Activated T-cell treated with anti-CD3 and anti-CD28 coated beads, Interleukin-2, amount 50 U/mL, for 72 hours (primary cell): ENCODE results near the gene CD40LG. TPM values are rescaled to one million over a fixed set of nuclear protein-coding genes. Genes with fewer than 3 reads are reported as not detected.

ENCODE experiments used
- ATAC-seq, 2 donors: fragments of 150-1000 bp; cut with Tn5 transposase; replicated peaks in 1 of 2; 2 replicates each; pipeline ENCODE4 v1.10.0; 2021; ENCODE audit warnings: moderate library complexity in 2 of 2, mild to moderate bottlenecking in 1 of 2
- DNase-seq, 2 donors: peaks; one replicate each; pipeline ENCODE4 v3.0.0; 2021 to 2022; ENCODE audit warnings: mixed read lengths in 1 of 2
- H3K27ac Mint-ChIP-seq: one replicate; pipeline ENCODE4 v1.8.0; 2022; ENCODE audit warnings: mild to moderate bottlenecking, moderate library complexity, mixed read lengths
- H3K27me3 Mint-ChIP-seq: one replicate; pipeline ENCODE4 v1.8.0; 2022; ENCODE audit warnings: low read depth, mixed read lengths
- H3K36me3 Mint-ChIP-seq, 2 donors: one replicate each; pipeline ENCODE4 v1.8.0; 2022; ENCODE audit warnings: mixed read lengths in 2 of 2, mild to moderate bottlenecking in 1 of 2; ENCODE audit not compliant: insufficient read depth in 2 of 2
- H3K4me1 Mint-ChIP-seq: one replicate; pipeline ENCODE4 v1.8.0; 2022; ENCODE audit warnings: low read depth, mixed read lengths
- H3K4me3 Mint-ChIP-seq, 2 donors: one replicate each; pipeline ENCODE4 v1.8.0; 2022; ENCODE audit warnings: mild to moderate bottlenecking in 2 of 2, mixed read lengths in 2 of 2, moderate library complexity in 2 of 2
- H3K9me3 Mint-ChIP-seq, 2 donors: one replicate each; pipeline ENCODE4 v1.8.0; 2022; ENCODE audit warnings: mixed read lengths in 2 of 2
- total RNA-seq, 2 donors: library from RNA; stranded (reverse); gene quantifications; one replicate each; pipeline ENCODE4 v1.2.3, GENCODE V29; 2022

The CD40LG gene
- total RNA-seq, 2 donors from 2014 or later, result 26.5 to 36.1 TPM

DNA sequence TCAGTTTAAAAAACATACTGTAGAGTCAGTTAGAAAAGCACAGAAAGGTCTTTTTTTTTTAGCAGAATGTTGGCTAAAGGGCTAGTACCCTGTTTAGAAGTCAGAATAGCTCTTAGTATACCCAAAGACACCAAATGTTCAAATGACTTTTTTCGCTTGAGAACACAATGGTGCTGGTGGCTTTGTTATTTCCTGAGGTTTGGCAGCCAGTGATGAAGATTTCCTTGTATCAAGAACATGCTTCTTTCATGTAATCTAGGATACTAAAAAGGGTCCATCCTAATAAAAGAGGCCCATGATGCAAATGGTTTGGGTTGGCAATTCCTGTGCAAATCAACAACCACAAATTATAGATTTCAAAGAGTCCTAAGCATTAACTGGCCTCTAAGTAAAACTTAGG is 21.1 kb upstream of the CD40LG start:
- Mint-ChIP-seq H3K27me3 (peaks cover 8% of the 10 kb centered on the region), H3K27ac (peak overlapping the region; percentile 94), H3K4me3 (peak overlapping the region; percentile 19 to 81), H3K9me3 (peaks cover 2 to 3% of the 10 kb centered on the region in 2 donors), H3K4me1 (peaks cover 92% of the 10 kb centered on the region), H3K36me3 (peaks cover 0 to 2% of the 10 kb centered on the region in 2 donors)
- ATAC-seq, result peak in 1 of 2 donors; percentile 27
- no peak for DNase-seq

DNA sequence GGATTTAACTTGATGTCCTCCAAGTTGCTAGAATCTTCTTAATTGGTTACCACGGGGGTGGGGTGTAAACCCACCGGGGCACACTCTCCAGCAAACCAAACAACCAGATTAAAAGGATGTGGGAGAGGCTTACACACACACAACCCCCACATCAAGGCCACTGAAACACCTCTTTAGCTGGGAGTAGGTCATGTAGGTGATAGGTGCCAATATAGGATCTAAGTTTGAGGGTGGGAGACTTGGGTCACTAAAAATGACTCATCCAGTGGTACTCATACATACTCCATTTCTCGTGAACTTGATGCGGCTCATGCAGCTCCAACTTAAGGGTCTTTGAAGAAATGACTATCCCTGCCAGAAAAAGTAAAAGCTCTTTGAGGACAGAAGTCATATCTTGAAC is 20.5 kb upstream of the CD40LG start:
- H3K9me3 Mint-ChIP-seq, result peaks cover 2 to 3% of the 10 kb centered on the region in 2 donors
- H3K27ac Mint-ChIP-seq, result peak overlapping the region; percentile 94
- H3K36me3 Mint-ChIP-seq, result peaks cover 0 to 2% of the 10 kb centered on the region in 2 donors
- peak; percentile 33 to 59 for DNase-seq
- H3K27me3 Mint-ChIP-seq, result peaks cover 10% of the 10 kb centered on the region
- H3K4me3 Mint-ChIP-seq, result peak overlapping the region; percentile 28 to 81
- ATAC-seq, result peak; percentile 84 to 86
- H3K4me1 Mint-ChIP-seq, result peaks cover 94% of the 10 kb centered on the region

DNA sequence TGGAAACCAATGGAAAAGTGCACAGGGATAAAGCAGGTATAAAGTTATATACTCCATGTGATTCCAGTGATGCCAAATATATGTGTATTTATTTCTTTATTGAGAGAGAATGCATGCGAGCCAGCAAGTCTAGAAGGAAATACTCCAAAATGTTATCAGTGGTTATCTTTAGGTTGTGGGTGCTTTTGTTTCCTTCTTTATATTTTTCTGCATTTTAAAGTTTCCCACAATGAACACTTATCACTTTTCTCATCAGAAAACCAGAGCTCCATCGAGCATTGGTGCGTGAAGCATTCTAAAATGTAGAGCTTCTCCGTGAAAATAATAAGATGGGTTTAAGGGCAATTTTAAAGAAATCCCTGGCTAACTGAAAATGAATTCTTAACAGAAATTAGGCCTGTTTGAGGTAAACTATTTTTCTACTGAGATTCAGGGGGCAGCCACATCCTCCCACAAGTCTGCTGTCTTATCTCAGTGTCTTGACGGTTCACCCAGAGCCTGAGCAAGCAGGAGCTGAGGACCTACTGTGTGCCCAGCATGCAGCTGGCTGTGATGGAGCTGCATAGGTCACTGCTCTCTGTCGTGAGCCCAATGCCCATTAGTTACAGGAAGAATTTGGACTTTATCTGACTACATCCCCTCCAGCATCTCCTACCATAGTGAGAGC is 18.7 kb upstream of the CD40LG start:
- no peak for ATAC-seq
- DNase-seq, result no peak
- Mint-ChIP-seq H3K9me3 (peaks cover 2 to 3% of the 10 kb centered on the region in 2 donors), H3K36me3 (peaks cover 0 to 2% of the 10 kb centered on the region in 2 donors), H3K4me3 (peak overlapping the region; percentile 49 to 55), H3K27ac (peak overlapping the region; percentile 69), H3K4me1 (peaks cover 90% of the 10 kb centered on the region), H3K27me3 (peaks cover 22% of the 10 kb centered on the region)

DNA sequence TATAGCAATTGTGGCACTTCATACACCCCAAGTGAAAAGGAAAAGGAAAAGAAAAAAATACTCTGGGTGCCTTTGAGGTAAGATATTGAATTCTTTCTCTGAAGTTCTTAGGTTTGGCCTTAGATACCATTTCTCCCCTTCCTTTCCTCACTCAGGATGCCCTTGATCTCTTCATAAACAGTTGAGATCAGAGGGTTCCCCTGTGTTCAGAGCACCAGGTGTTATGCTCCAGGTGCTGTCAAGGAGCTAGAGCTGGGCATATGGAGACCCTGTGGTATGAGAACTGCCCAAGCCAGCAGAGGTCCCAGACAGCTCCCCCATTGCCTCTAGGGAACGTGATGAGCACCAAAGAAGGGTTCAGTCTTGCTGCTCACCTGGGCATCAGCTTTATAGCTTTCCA is 17.1 kb upstream of the CD40LG start:
- H3K9me3 Mint-ChIP-seq, result no peaks in the 10 kb centered on the region
- H3K36me3 Mint-ChIP-seq, result no peaks in the 10 kb centered on the region
- ATAC-seq (no peak), DNase-seq (no peak)
- no peak overlapping the region for H3K27ac Mint-ChIP-seq
- H3K4me1 Mint-ChIP-seq, result peaks cover 90% of the 10 kb centered on the region
- peak overlapping the region; percentile 28 to 58 for H3K4me3 Mint-ChIP-seq
- H3K27me3 Mint-ChIP-seq, result peaks cover 22% of the 10 kb centered on the region

DNA sequence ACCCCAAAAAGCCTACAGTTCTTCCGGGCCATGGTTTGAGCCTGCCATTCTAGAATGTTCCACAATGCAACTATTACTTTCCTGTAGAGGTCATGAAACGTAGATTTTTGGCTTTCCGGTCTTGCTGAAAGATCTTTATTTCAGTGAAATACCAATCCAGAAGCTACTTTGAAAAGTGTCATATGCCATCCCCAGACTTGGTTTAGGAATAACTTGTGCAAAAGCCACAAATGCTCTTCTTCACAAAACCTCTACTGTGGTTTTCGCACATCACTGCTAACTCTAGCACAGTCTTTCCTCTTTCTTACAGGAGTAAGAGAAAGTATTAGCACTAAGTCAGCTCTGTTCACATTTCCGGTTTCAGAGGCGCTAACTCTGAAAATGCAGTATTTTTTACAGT is 12.7 kb upstream of the CD40LG start:
- Mint-ChIP-seq H3K36me3 (peaks cover 0 to 3% of the 10 kb centered on the region in 2 donors), H3K27me3 (peaks cover 22% of the 10 kb centered on the region), H3K4me1 (peaks cover 81% of the 10 kb centered on the region), H3K9me3 (no peaks in the 10 kb centered on the region), H3K27ac (peak overlapping the region; percentile 67), H3K4me3 (peak overlapping the region; percentile 70 to 85)
- peak; percentile 64 to 80 for ATAC-seq
- no peak for DNase-seq

DNA sequence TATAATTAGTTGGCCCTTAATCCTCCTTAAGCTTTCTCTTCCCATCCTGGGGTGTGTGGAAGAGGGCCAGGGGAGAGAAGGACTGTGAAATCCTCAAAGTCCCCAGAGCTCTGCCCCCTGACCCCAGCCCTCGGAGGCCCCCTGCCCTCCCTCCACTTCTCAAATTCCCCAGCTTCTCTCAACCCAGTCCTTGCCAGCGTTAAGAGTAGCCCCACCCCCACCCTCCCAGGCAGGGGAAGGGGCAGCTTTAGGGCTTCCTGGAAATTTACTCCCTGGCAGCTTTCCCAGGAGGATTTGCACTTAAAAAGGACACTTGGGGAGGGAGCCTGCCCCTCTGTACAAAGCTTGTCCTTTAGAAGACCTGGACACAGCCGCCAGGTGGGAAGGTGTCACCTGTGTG is 11.8 kb upstream of the CD40LG start:
- Mint-ChIP-seq H3K4me3 (peak overlapping the region; percentile 70 to 85), H3K27ac (no peak overlapping the region), H3K36me3 (peaks cover 0 to 3% of the 10 kb centered on the region in 2 donors), H3K27me3 (peaks cover 22% of the 10 kb centered on the region), H3K9me3 (no peaks in the 10 kb centered on the region), H3K4me1 (peaks cover 81% of the 10 kb centered on the region)
- DNase-seq, result no peak
- ATAC-seq, result no peak

DNA sequence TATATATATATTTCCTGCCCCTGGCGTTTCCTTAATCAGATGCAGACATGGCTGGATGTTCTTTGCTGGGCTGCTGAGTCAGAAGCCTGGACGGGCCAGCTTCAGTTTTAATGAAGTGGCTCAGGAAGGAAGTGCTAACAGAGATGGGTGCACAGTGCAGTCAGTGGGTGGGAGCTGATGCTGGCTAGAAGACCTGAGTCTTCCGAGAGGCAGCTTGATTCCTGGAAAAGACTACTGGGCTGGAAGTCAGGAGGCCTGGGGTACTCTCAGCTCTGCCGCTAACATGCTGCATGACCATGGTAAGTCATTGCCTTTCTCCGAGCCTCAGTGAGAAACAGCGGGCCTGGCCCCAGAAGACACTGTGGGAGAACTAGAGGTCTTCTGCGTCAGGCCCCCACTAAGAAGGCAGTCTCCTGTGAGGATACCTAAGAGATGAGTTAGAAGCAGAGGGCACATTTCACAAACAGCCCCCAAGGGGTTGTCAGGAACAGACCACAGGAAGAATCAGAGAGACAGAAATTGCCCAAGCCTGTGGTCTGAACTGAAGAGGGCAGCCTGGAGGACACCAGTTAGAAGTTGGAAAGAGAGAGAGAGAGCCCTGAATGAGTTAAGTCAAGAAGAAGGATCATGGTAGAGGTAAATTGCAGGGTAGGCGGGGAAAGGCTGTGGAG is 8.3 kb upstream of the CD40LG start:
- H3K27ac Mint-ChIP-seq, result peak overlapping the region; percentile 99
- DNase-seq (no peak), ATAC-seq (peak; percentile 15 to 46)
- peaks cover 17% of the 10 kb centered on the region for H3K27me3 Mint-ChIP-seq
- H3K9me3 Mint-ChIP-seq, result no peaks in the 10 kb centered on the region
- H3K4me3 Mint-ChIP-seq, result peak overlapping the region; percentile 70 to 91
- H3K36me3 Mint-ChIP-seq, result peaks cover 0 to 3% of the 10 kb centered on the region in 2 donors
- H3K4me1 Mint-ChIP-seq, result peaks cover 78% of the 10 kb centered on the region

DNA sequence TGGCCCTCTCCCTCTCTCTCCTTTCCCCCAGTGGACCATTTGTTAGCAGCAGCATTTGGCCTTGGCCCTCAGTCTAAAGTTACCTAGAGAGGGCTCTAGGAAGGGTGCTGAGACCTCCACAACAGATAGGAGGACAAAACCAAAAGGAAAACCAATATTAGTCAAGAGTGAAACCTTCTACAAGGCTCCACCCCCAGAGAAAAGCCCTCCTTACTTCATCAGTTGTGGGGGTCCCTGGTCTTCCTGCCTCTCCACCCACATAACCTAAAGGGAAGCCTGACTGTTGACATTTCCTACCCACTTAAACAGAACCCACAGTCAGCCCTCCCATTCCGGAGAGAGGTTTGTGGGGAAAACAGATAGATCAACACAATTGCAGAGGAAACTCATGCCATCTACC is 4.7 kb upstream of the CD40LG start:
- Mint-ChIP-seq H3K4me3 (peak overlapping the region; percentile 53 to 91), H3K27ac (peak overlapping the region; percentile 82), H3K9me3 (no peaks in the 10 kb centered on the region), H3K27me3 (peaks cover 23% of the 10 kb centered on the region), H3K4me1 (peaks cover 80% of the 10 kb centered on the region), H3K36me3 (peaks cover 0 to 3% of the 10 kb centered on the region in 2 donors)
- ATAC-seq (peak in 1 of 2 donors; percentile 14), DNase-seq (no peak)

DNA sequence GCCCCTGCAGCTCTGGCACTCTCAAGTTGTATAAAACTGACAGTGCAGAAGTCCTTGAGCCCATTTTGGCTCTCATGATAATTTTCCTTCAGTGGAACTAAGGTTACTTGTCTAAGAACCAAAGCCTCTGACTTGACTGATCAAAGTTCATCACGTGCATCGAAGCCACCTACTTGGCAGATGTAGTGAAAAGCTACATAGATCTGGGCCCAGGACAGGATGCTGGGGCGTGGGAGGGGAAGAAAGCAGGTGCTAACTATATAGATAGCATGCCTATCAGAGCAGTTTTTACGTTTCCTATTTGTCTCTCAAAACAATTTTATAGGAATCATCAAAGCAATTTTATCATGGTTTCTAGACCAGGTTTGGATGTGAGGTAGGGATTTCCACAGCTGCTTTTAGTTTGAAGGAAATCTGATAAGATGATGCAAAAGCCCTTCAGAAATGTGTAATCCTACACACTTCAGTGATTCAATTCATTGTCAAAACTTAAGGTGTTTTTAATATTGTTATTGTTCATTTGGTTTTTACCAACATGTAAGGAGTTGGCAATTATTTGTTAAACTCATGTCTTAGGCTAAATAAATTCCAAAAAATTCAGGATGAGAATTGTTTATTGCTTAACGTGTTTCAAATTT is 1.2 kb upstream of the CD40LG start:
- peak; percentile 58 to 71 for DNase-seq
- Mint-ChIP-seq H3K27me3 (peaks cover 32% of the 10 kb centered on the region), H3K4me3 (peak overlapping the region; percentile 87 to 97), H3K36me3 (peaks cover 3 to 11% of the 10 kb centered on the region in 2 donors), H3K4me1 (peaks cover 55% of the 10 kb centered on the region), H3K27ac (peak overlapping the region; percentile 97), H3K9me3 (no peaks in the 10 kb centered on the region)
- ATAC-seq, result peak; percentile 71 to 79

DNA sequence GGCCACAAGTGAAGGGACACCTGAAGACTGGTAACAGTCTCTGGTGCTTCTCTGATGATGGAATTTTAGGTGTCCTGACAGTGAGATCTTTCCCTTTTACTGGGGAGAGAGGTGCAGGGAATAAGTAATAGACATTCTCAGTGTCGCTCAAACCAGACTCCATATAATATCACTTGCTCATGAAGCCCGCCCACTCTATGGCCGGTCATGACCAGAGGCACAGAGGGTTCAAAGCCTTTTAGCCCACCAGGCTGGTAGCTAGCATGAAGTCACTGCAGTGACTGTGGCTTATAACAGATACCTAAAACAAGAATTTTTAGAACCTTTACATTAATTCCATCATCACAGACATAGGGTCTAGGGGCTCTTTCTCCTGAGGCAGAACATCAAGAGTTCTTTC is 2.9 kb downstream of the CD40LG start:
- DNase-seq (no peak), ATAC-seq (no peak)
- H3K4me1 Mint-ChIP-seq, result peaks cover 53% of the 10 kb centered on the region
- H3K27ac Mint-ChIP-seq, result peak overlapping the region; percentile 97
- H3K4me3 Mint-ChIP-seq, result peak overlapping the region; percentile 87 to 97
- peaks cover 15 to 23% of the 10 kb centered on the region in 2 donors for H3K36me3 Mint-ChIP-seq
- H3K9me3 Mint-ChIP-seq, result peaks cover 0 to 2% of the 10 kb centered on the region in 2 donors
- H3K27me3 Mint-ChIP-seq, result peaks cover 25% of the 10 kb centered on the region

DNA sequence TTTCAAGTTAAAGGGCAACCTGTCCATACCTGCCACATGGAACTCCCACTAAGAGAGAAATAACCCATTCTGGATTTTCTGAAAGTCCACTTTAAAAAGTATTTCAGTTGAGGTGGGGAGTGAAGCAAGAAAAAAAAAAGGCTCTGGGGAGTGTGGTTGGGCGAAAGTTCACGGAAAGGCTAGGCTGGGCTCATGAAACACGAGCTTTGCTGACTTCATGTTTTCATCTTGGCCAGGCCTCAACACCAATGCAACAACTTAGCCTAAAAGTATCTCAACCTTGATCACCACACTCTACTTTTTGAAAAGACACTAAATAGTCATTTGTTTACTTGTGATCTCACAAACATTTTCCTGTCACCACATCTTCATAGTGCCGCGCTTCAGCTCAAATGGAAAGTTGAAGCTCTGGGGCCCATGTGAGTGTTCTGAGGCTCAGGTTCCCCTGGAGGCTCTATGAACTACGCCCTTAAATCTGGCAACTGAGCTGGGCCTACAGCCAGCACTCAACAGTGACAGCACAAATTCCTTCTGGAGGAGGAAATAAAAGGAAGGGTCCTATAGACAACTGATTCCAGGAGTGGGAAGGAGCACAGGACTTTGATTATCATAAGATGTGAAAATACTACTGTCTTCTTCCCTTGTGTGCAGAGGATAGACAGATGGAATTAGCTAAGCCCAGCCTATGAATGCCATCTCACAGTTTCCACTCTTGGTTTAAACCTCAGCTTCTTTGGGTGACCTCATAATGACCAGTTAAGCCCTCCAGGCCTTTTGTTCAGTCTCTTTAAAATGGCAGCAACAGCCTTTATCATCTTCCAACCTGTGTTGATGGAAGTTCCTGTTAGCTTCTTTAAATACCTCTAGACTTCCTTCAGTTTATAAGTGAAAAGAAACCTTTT is 5.1 kb downstream of the CD40LG start:
- DNase-seq, result peak in 1 of 2 donors; percentile 55
- H3K4me1 Mint-ChIP-seq, result peaks cover 54% of the 10 kb centered on the region
- H3K27me3 Mint-ChIP-seq, result peaks cover 19% of the 10 kb centered on the region
- H3K9me3 Mint-ChIP-seq, result peaks cover 0 to 2% of the 10 kb centered on the region in 2 donors
- ATAC-seq, result peak; percentile 75 to 79
- peak overlapping the region; percentile 97 for H3K27ac Mint-ChIP-seq
- H3K36me3 Mint-ChIP-seq, result peaks cover 18 to 28% of the 10 kb centered on the region in 2 donors
- H3K4me3 Mint-ChIP-seq, result peak overlapping the region; percentile 87 to 97

DNA sequence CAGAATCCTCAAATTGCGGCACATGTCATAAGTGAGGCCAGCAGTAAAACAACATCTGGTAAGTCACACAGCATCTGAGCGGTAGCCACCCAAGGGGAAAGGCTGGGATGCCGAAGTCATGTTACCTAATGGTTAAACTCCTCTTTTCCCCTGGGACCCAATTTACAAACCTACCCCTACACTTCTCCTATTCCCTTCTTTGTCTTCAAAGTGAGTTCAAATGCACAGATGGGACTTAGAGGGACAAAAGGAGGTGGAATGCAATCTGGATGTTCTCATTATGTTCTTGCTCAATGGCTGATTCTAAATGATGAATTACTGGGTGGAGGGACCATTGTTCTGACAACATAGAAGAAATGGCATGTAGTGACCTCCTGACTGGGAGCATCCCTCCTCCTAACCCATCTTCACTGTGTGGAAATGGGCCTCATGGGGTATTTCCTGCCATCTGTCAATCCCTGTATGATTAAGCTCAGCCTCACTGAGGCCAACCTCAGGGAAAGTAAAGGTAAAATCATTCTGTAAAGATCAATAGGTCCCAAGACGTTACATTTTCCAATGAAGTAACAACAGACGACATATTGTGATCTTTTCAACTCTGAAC is 8.5 kb downstream of the CD40LG start:
- ATAC-seq, result no peak
- Mint-ChIP-seq H3K9me3 (peaks cover 0 to 2% of the 10 kb centered on the region in 2 donors), H3K36me3 (peaks cover 23 to 24% of the 10 kb centered on the region in 2 donors), H3K27me3 (peaks cover 14% of the 10 kb centered on the region), H3K4me3 (peak overlapping the region; percentile 74 to 97), H3K4me1 (peaks cover 80% of the 10 kb centered on the region), H3K27ac (peak overlapping the region; percentile 97)
- no peak for DNase-seq
